Glutamatergic neuron (in vitro differentiated cells): ENCODE data around the gene PADI1. TPM values are rescaled to one million over a fixed set of nuclear protein-coding genes. Genes with fewer than 3 reads are reported as not detected.

ENCODE experiments used
- DNase-seq: peaks from one replicate; pipeline ENCODE4 v3.0.0; 2022
- H3K27ac Mint-ChIP-seq: one replicate; pipeline ENCODE4 v1.8.0; 2020; ENCODE audit warnings: mild to moderate bottlenecking, mixed read lengths, inconsistent platforms; ENCODE audit not compliant: unreplicated experiment
- H3K27me3 Mint-ChIP-seq: one replicate; pipeline ENCODE4 v1.8.0; 2020; ENCODE audit warnings: mild to moderate bottlenecking, moderate library complexity, mixed read lengths, inconsistent platforms; ENCODE audit not compliant: unreplicated experiment
- H3K36me3 Mint-ChIP-seq: one replicate; pipeline ENCODE4 v1.8.0; 2020; ENCODE audit warnings: mild to moderate bottlenecking, mixed read lengths, inconsistent platforms; ENCODE audit not compliant: unreplicated experiment
- H3K4me1 Mint-ChIP-seq: one replicate; pipeline ENCODE4 v1.8.0; 2020; ENCODE audit warnings: mild to moderate bottlenecking, low read depth, mixed read lengths, inconsistent platforms; ENCODE audit not compliant: unreplicated experiment
- H3K4me3 Mint-ChIP-seq: one replicate; pipeline ENCODE4 v1.8.0; 2020; ENCODE audit warnings: mild to moderate bottlenecking, mixed read lengths, inconsistent platforms; ENCODE audit not compliant: unreplicated experiment
- H3K9me3 Mint-ChIP-seq: one replicate; pipeline ENCODE4 v1.8.0; 2020; ENCODE audit warnings: mild to moderate bottlenecking, moderate library complexity, mixed read lengths, inconsistent platforms; ENCODE audit not compliant: unreplicated experiment
- total RNA-seq: library from RNA; stranded (reverse); fragmentation: NEBNext Ultra II Directional; extraction: Animal tissue kit (Norgen Biotek cat#: 25700); gene quantifications from one replicate; pipeline ENCODE4 v1.2.1, GENCODE V29; 2021; ENCODE audit not compliant: unreplicated experiment
- TF ChIP-seq, protein P1 (sequence below): fragments of 200-600 bp; sonication (generic); IDR thresholded peaks from one replicate; pipeline ENCODE4 v1.5.0; 2021; ENCODE audit not compliant: partially characterized antibody, unreplicated experiment

Gene PADI1
- total RNA-seq, 1 donor from 2014 or later, result not detected

- no peak for DNase-seq
- no peaks in the 10 kb centered on the region for H3K36me3 Mint-ChIP-seq
- peaks cover 4% of the 10 kb centered on the region for H3K27me3 Mint-ChIP-seq
- H3K4me3 Mint-ChIP-seq, result no peak overlapping the region
- no peak overlapping the region for H3K27ac Mint-ChIP-seq
- H3K4me1 Mint-ChIP-seq, result no peaks in the 10 kb centered on the region
- TF ChIP-seq, protein P1, sequence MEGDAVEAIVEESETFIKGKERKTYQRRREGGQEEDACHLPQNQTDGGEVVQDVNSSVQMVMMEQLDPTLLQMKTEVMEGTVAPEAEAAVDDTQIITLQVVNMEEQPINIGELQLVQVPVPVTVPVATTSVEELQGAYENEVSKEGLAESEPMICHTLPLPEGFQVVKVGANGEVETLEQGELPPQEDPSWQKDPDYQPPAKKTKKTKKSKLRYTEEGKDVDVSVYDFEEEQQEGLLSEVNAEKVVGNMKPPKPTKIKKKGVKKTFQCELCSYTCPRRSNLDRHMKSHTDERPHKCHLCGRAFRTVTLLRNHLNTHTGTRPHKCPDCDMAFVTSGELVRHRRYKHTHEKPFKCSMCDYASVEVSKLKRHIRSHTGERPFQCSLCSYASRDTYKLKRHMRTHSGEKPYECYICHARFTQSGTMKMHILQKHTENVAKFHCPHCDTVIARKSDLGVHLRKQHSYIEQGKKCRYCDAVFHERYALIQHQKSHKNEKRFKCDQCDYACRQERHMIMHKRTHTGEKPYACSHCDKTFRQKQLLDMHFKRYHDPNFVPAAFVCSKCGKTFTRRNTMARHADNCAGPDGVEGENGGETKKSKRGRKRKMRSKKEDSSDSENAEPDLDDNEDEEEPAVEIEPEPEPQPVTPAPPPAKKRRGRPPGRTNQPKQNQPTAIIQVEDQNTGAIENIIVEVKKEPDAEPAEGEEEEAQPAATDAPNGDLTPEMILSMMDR, result no peak
- peaks cover 3% of the 10 kb centered on the region for H3K9me3 Mint-ChIP-seq
Measured at GRCh38 chr1:17198476-17199258, 6.3 kb upstream of the PADI1 start.

DNA sequence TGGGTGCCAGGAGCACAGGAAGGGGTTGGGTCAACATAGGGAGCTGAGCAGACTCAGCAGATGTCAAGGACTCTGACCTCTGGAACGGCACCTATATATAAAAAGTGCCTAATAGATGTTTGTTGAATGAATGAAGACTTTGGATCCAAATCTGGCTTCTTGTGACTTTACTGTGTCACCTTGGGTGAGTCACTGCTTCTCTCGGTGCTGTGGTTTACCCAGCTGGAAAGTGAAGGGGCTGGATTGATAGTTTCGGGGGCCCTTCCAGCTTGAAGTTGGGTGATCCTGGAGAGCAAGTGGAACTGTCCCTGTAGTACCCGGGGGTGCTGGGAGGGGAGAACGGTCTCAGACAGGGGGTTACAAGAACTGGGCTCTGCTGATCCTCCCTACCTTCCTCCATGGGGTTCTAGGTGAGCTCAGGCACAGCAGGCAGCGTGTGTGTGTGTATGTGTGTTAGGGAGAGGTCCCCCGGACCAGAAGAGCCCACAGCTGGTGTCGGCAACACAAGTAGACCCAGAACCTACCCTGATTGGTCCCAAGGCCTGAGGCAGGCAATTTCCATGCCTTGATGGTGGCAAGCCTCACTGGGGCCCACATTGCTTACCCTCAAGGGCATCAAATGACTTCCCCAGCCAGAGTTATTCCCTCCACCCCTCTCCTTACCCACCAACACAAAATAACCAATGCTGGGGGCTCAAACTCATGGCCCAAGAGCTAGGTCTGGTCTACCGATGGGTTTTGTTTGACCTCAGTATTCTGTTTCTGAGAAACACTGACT lies 5.5 kb upstream of the PADI1 start:
- no peaks in the 10 kb centered on the region for H3K36me3 Mint-ChIP-seq
- H3K27ac Mint-ChIP-seq, result no peak overlapping the region
- peaks cover 6% of the 10 kb centered on the region for H3K27me3 Mint-ChIP-seq
- no peak overlapping the region for H3K4me3 Mint-ChIP-seq
- peaks cover 3% of the 10 kb centered on the region for H3K9me3 Mint-ChIP-seq
- TF ChIP-seq, protein P1, result no peak
- H3K4me1 Mint-ChIP-seq, result no peaks in the 10 kb centered on the region
- DNase-seq, result no peak

DNA sequence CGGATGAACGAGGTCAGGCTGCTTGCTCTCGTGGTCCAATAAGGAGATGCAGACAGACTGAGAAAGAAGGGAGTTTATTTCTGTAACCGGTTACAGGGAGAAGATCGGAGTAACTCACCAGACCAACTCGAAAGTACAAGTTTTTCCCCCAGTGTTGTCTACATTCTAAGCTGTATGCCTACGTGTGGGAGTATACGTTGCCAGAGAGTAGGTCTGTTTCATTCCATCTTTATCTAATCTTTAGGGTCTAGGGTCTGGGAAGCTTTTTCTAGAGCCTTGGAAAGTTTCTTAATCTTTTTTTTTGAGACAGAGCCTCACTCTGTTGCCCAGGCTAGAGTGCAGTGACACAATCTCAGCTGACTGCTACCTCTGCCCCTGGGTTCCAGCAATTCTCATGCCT lies 4.7 kb upstream of the PADI1 start:
- Mint-ChIP-seq H3K4me3 (no peak overlapping the region), H3K27ac (no peak overlapping the region), H3K36me3 (no peaks in the 10 kb centered on the region), H3K27me3 (peaks cover 6% of the 10 kb centered on the region), H3K9me3 (peaks cover 3% of the 10 kb centered on the region), H3K4me1 (no peaks in the 10 kb centered on the region)
- DNase-seq, result no peak
- TF ChIP-seq, protein P1, result no peak

- H3K27ac Mint-ChIP-seq, result no peak overlapping the region
- peaks cover 6% of the 10 kb centered on the region for H3K9me3 Mint-ChIP-seq
- no peaks in the 10 kb centered on the region for H3K36me3 Mint-ChIP-seq
- H3K27me3 Mint-ChIP-seq, result peaks cover 6% of the 10 kb centered on the region
- no peak for DNase-seq
- H3K4me3 Mint-ChIP-seq, result no peak overlapping the region
- no peaks in the 10 kb centered on the region for H3K4me1 Mint-ChIP-seq
- TF ChIP-seq, protein P1, result no peak
Measured at GRCh38 chr1:17200756-17201155, 4.2 kb upstream of the PADI1 start.
